IMR-90 (cell line): ENCODE data around the gene FAM20B. TPM values are rescaled to one million over a fixed set of nuclear protein-coding genes. Genes with fewer than 3 reads are reported as not detected.

Experiments
- ATAC-seq: fragments of 200-7000 bp; cut with Tn5 transposase; 2 replicates; pipeline ENCODE4 v1.9.1; 2020; ENCODE audit warnings: low read depth, mild to moderate bottlenecking, moderate library complexity
- BruUV-seq: library from RNA; stranded (reverse); fragments of 400-500 nt; replicated peaks from 2 replicates; lab custom pipeline; 2021; lab: Mats Ljungman, UMichigan
- CTCF ChIA-PET: fragments of 300-600 bp; formaldehyde crosslinking; extraction: SDS; loops from one replicate; lab custom pipeline; 2021; ENCODE audit warnings: antibody characterized with exemption; lab: Yijun Ruan, JAX
- POLR2A ChIA-PET: fragments of 300-600 bp; sonication (Branson Sonifier 250); formaldehyde crosslinking; loops from one replicate; lab custom pipeline; 2022; ENCODE audit warnings: antibody characterized with exemption; ENCODE audit not compliant: unreplicated experiment; lab: Charles Lee
- DNase-seq: peaks from one replicate; pipeline ENCODE4 v3.0.0; 2013
- H2AFZ ChIP-seq: replicated peaks from 2 replicates; pipeline ENCODE3; 2013; ENCODE audit warnings: low read length, mild to moderate bottlenecking; ENCODE audit not compliant: poor library complexity
- H2AK5ac ChIP-seq: 2 replicates; pipeline ENCODE4 v1.6.1; 2013; ENCODE audit warnings: low read depth, low read length, inconsistent platforms
- H2AK9ac ChIP-seq: replicated peaks from 2 replicates; pipeline ENCODE3; 2013; ENCODE audit warnings: mild to moderate bottlenecking, low read depth, low read length, moderate library complexity; ENCODE audit not compliant: poor library complexity
- H2BK120ac ChIP-seq: 2 replicates; pipeline ENCODE4 v1.6.1; 2013; ENCODE audit warnings: low read depth, low read length, inconsistent platforms
- H2BK15ac ChIP-seq: 3 replicates; pipeline ENCODE4 v1.6.1; 2013; ENCODE audit warnings: low read depth, low read length, inconsistent platforms
- H2BK20ac ChIP-seq: 2 replicates; pipeline ENCODE4 v1.6.1; 2013; ENCODE audit warnings: low read depth, mild to moderate bottlenecking, inconsistent platforms, low read length, moderate library complexity
- H2BK5ac ChIP-seq: 2 replicates; pipeline ENCODE4 v1.6.1; 2013; ENCODE audit warnings: mild to moderate bottlenecking, low read depth, low read length, inconsistent platforms; ENCODE audit not compliant: poor library complexity, severe bottlenecking
- H3K14ac ChIP-seq: replicated peaks from 2 replicates; pipeline ENCODE4 v1.6.1; 2013; ENCODE audit warnings: low read depth, low read length, inconsistent platforms
- H3K18ac ChIP-seq: 2 replicates; pipeline ENCODE4 v1.6.1; 2013; ENCODE audit warnings: low read depth, low read length, control low read depth
- H3K23ac ChIP-seq: 2 replicates; pipeline ENCODE4 v1.6.1; 2013; ENCODE audit warnings: low read depth, low read length, inconsistent platforms
- H3K27ac ChIP-seq: 2 replicates; pipeline ENCODE4 v1.5.1; 2013; ENCODE audit warnings: mild to moderate bottlenecking, control low read depth, low read length; ENCODE audit not compliant: insufficient read depth
- H3K27me3 ChIP-seq: 2 replicates; pipeline ENCODE4 v1.6.1; 2013; ENCODE audit warnings: low read length; ENCODE audit not compliant: control insufficient read depth, insufficient read depth
- H3K36me3 ChIP-seq: 2 replicates; pipeline ENCODE4 v1.6.1; 2013; ENCODE audit warnings: low read length, mixed read lengths; ENCODE audit not compliant: control insufficient read depth, insufficient read depth
- H3K4ac ChIP-seq: 2 replicates; pipeline ENCODE4 v1.6.1; 2013; ENCODE audit warnings: low read depth, low read length, inconsistent platforms
- H3K4me1 ChIP-seq: 2 replicates; pipeline ENCODE4 v1.6.1; 2013; ENCODE audit warnings: low read length, mixed read lengths; ENCODE audit not compliant: control insufficient read depth, insufficient read depth
- H3K4me2 ChIP-seq: 2 replicates; pipeline ENCODE4 v1.6.1; 2013; ENCODE audit warnings: low read depth, mild to moderate bottlenecking, control low read depth, low read length, moderate library complexity
- H3K4me3 ChIP-seq: 2 replicates; pipeline ENCODE4 v1.5.1; 2013; ENCODE audit warnings: low read depth, mild to moderate bottlenecking, control low read depth, low read length, moderate library complexity; ENCODE audit not compliant: insufficient read depth
- H3K56ac ChIP-seq: 2 replicates; pipeline ENCODE4 v1.6.1; 2013; ENCODE audit warnings: low read length, inconsistent platforms; ENCODE audit not compliant: insufficient read depth; ENCODE audit errors: extremely low read depth
- H3K79me1 ChIP-seq, 2 experiments: 2 replicates each; pipeline ENCODE4 v1.6.1; 2013; ENCODE audit warnings: low read length in 2 of 2, inconsistent platforms in 1 of 2, low read depth in 1 of 2
- H3K9ac ChIP-seq: 2 replicates; pipeline ENCODE4 v1.6.1; 2013; ENCODE audit warnings: low read depth, low read length, control low read depth
- H3K9me1 ChIP-seq: 2 replicates; pipeline ENCODE4 v1.6.1; 2013; ENCODE audit warnings: low read length, inconsistent platforms; ENCODE audit not compliant: insufficient read depth
- H3K9me3 ChIP-seq: 2 replicates; pipeline ENCODE4 v1.6.1; 2013; ENCODE audit warnings: low read length; ENCODE audit not compliant: control insufficient read depth, insufficient read depth
- H4K20me1 ChIP-seq: 2 replicates; pipeline ENCODE4 v1.6.1; 2013; ENCODE audit warnings: low read length, inconsistent platforms; ENCODE audit not compliant: insufficient read depth
- H4K5ac ChIP-seq: 2 replicates; pipeline ENCODE4 v1.6.1; 2013; ENCODE audit warnings: mild to moderate bottlenecking, low read depth, low read length, control low read depth
- H4K8ac ChIP-seq, 2 experiments: 2 replicates each; pipeline ENCODE4 v1.6.1; 2013; ENCODE audit warnings: low read depth in 2 of 2, low read length in 2 of 2, control low read depth in 1 of 2, inconsistent platforms in 1 of 2
- H4K91ac ChIP-seq: 2 replicates; pipeline ENCODE4 v1.6.1; 2013; ENCODE audit warnings: low read depth, low read length, inconsistent platforms; ENCODE audit not compliant: insufficient read depth
- CEBPB ChIP-seq: IDR thresholded peaks from 2 replicates; pipeline ENCODE4 v1.6.1; 2012; ENCODE audit warnings: low read depth, low read length, improper control_type of control experiment
- POLR2A ChIP-seq: IDR thresholded peaks from 2 replicates; pipeline ENCODE4 v1.6.1; 2012; ENCODE audit warnings: mild to moderate bottlenecking, low read depth, low read length
- WGBS, 2 experiments: methylation state at CpG; one replicate each; pipeline versions ENCODE4 v1.1.5 to v1.1.7; 2013; ENCODE audit warnings: missing lambda C conversion rate in 2 of 2; ENCODE audit not compliant: insufficient read length in 1 of 2; ENCODE audit errors: extremely low coverage in 2 of 2; 5-methylcytosine and 5-hydroxymethylcytosine counted together
- dilution Hi-C: fragments of 300-500 bp; cut with HindIII; formaldehyde crosslinking; loops from one replicate; pipeline ENCODE4 v1.14.3; 2018; ENCODE audit warnings: low sequenced_read_pairs; ENCODE audit not compliant: unreplicated experiment
- in situ Hi-C: fragments of 300-500 bp; cut with MboI; formaldehyde crosslinking; loops from 3 replicates; pipeline ENCODE4 v1.14.3; 2019; ENCODE audit warnings: low sequenced_read_pairs, inconsistent platforms, mixed read lengths
- intact Hi-C: fragments of 100-400 bp; cut with micrococcal nuclease; formaldehyde crosslinking; loops from 2 replicates; pipeline ENCODE4 v1.10.0; 2022
- polyA plus RNA-seq, 3 experiments: library from polyadenylated mRNA; depleted of rRNA; stranded (reverse); fragments of >200 nt; gene quantifications; 2 replicates each; pipeline ENCODE4 v1.2.3, GENCODE V29; 2012; ENCODE audit warnings: low replicate concordance in 1 of 3
- total RNA-seq: library from RNA; depleted of rRNA; stranded (reverse); fragments of >200 nt; gene quantifications from 2 replicates; pipeline ENCODE4 v1.2.3, GENCODE V29; 2012

The FAM20B gene
- total and polyA plus RNA-seq, 2 of the 4 experiments (the other 2 are of a cell fraction) = 17.1 to 38.4 TPM

DNA sequence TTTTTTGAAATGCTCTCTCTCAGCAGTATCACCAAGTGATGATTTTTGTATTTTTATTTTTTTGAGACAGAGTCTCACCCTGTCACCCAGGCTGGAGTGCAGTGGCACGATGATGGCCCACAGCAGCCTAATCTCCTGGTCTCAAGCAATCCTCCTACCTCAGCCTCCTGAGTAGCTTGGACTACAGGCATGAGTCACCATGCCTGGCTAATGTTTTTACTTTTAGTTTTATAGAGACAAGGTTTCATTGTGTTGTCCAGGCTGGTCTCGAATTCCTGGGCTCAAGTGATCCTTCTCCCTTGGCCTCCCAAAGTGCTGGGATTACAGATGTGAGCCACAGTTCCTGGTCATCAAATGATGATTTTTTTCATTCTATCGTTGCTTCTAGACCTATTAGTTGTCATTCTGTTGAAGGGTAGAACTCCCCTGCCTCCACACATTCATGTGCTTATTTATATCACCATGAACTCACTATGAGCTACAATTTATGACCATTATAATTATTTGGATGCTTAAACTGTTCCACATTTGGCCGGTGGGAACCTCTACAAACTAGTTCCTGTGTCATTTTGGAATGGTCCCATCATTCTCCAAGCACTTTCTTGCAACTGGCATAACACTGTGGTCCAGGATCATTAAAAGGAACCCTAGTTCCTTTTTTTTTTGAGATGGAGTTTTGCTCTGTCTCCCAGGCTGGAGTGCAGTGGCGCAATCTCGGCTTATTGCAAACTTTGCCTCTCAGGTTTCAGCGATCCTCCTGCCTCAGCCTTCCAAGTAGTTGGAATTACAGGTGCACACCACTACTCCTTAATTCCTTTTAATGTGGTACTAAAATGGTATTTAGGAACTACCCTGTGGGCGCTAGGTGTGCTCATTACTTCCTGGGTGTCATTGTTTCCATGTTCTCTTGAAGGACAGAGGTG, 35.9 kb downstream of the FAM20B start:
- in situ Hi-C loops (no loop called here), dilution Hi-C loops (no loop called here), intact Hi-C loops (no loop called here)
- H3K4me2 ChIP-seq = no peak overlapping the region
- peaks cover 8% of the 10 kb centered on the region for H3K36me3 ChIP-seq
- peak; percentile 31; the same call in 1 of the 2 replicates for TF ChIP-seq CEBPB
- TF ChIP-seq POLR2A = no peak
- H3K4ac ChIP-seq = no peak overlapping the region; the same call in 1 of the 2 replicates
- POLR2A ChIA-PET = no interaction called here
- H3K9me1 ChIP-seq = peaks cover 17% of the 10 kb centered on the region
- WGBS, 2 experiments = no CpG with 5 or more reads among the region's 8 CpGs
- H2AK9ac ChIP-seq = no peak overlapping the region
- H2BK20ac ChIP-seq = no peak overlapping the region
- no TSS peak for BruUV-seq
- H4K20me1 ChIP-seq = no peaks in the 10 kb centered on the region
- no peak overlapping the region for H2BK120ac ChIP-seq
- no peak overlapping the region; the same call in 2 of the 3 replicates for H2BK15ac ChIP-seq
- H3K56ac ChIP-seq = no peak overlapping the region
- H3K4me3 ChIP-seq = no peak overlapping the region
- no peak overlapping the region; a peak in 1 of 4 replicates for H4K8ac ChIP-seq
- no peak overlapping the region; the same call in 1 of the 2 replicates for H2AK5ac ChIP-seq
- no peaks in the 10 kb centered on the region for H3K9me3 ChIP-seq
- no peak overlapping the region for H2BK5ac ChIP-seq
- H4K91ac ChIP-seq = no peak overlapping the region
- DNase-seq (no peak), ATAC-seq (peak; percentile 13; the same call in 1 of the 2 replicates)
- H4K5ac ChIP-seq = no peak overlapping the region
- CTCF ChIA-PET = no interaction called here
- 0 out of 2 replicates have a peak overlapping the region, but pooled peaks have one; percentile 51 for H3K23ac ChIP-seq
- H3K4me1 ChIP-seq = peaks cover 5% of the 10 kb centered on the region
- no peak overlapping the region for H3K27ac ChIP-seq
- no peak overlapping the region for H2AFZ ChIP-seq
- no peak overlapping the region for H3K9ac ChIP-seq
- no peaks in the 10 kb centered on the region for H3K27me3 ChIP-seq
- no peak overlapping the region for H3K18ac ChIP-seq
- peaks cover 4 to 16% of the 10 kb centered on the region in 2 experiments for H3K79me1 ChIP-seq
- no peak overlapping the region for H3K14ac ChIP-seq
